GM23338 (cell line): ENCODE results near the gene PCSK5. TPM values are rescaled to one million over a fixed set of nuclear protein-coding genes. Genes with fewer than 3 reads are reported as not detected.
A peak's percentile ranks its signal among the peaks of the same experiment; 100 is the strongest.

ENCODE experiments used
- ATAC-seq: fragments of 200-7000 bp; cut with Tn5 transposase; 3 replicates; pipeline ENCODE4 v1.9.1; 2020
- DNase-seq: peaks from one replicate; pipeline ENCODE4 v3.0.0-alpha.2; 2015; ENCODE audit warnings: low spot score
- H2AFZ ChIP-seq: fragments of 200-600 bp; sonication (generic); 2 replicates; pipeline ENCODE4 v1.8.0; 2016; ENCODE audit warnings: antibody characterized with exemption, mild to moderate bottlenecking, moderate library complexity
- H3F3A ChIP-seq: fragments of 200-600 bp; sonication (generic); replicated peaks from 2 replicates; pipeline ENCODE4 v1.8.0; 2017; ENCODE audit warnings: antibody characterized with exemption, mixed run types, low read depth
- H3K27ac ChIP-seq: fragments of 200-600 bp; sonication (generic); 2 replicates; pipeline ENCODE4 v1.6.1; 2016; ENCODE audit warnings: low read depth
- H3K27me3 ChIP-seq: fragments of 200-600 bp; sonication (generic); 2 replicates; pipeline ENCODE4 v1.8.0; 2016; ENCODE audit warnings: mild to moderate bottlenecking, mixed run types, moderate library complexity; ENCODE audit not compliant: insufficient read depth
- H3K36me3 ChIP-seq: fragments of 200-600 bp; sonication (generic); 2 replicates; pipeline ENCODE4 v1.8.0; 2016; ENCODE audit warnings: mild to moderate bottlenecking; ENCODE audit not compliant: insufficient read depth
- H3K4me1 ChIP-seq: fragments of 200-600 bp; sonication (generic); 2 replicates; pipeline ENCODE4 v1.8.0; 2016; ENCODE audit warnings: mild to moderate bottlenecking, moderate library complexity; ENCODE audit not compliant: insufficient read depth
- H3K4me2 ChIP-seq: fragments of 200-600 bp; sonication (generic); 2 replicates; pipeline ENCODE4 v1.7.1; 2017; ENCODE audit warnings: mixed run types
- H3K4me3 ChIP-seq: fragments of 200-600 bp; sonication (generic); 2 replicates; pipeline ENCODE4 v1.6.1; 2016; ENCODE audit warnings: mixed run types
- H3K79me2 ChIP-seq: fragments of 200-600 bp; sonication (generic); replicated peaks from 2 replicates; pipeline ENCODE4 v1.8.0; 2017; ENCODE audit warnings: mild to moderate bottlenecking; ENCODE audit not compliant: insufficient read depth
- H3K9me2 ChIP-seq: fragments of 200-600 bp; sonication (generic); 2 replicates; pipeline ENCODE4 v1.8.0; 2017; ENCODE audit not compliant: insufficient read depth
- H4K20me1 ChIP-seq: fragments of 200-600 bp; sonication (generic); replicated peaks from 2 replicates; pipeline ENCODE4 v1.8.0; 2017; ENCODE audit warnings: mild to moderate bottlenecking; ENCODE audit not compliant: insufficient read depth
- H3K27ac Mint-ChIP-seq: 2 replicates; pipeline ENCODE4 v1.8.0; 2020; ENCODE audit warnings: inconsistent platforms, mild to moderate bottlenecking, moderate library complexity, mixed read lengths
- H3K27me3 Mint-ChIP-seq: 3 replicates; pipeline ENCODE4 v1.8.0; 2022; ENCODE audit warnings: low read depth, mild to moderate bottlenecking, moderate library complexity, mixed read lengths, inconsistent platforms; ENCODE audit not compliant: insufficient read depth, poor library complexity
- H3K36me3 Mint-ChIP-seq: 3 replicates; pipeline ENCODE4 v1.8.0; 2021; ENCODE audit warnings: low read depth, mild to moderate bottlenecking, inconsistent platforms, moderate library complexity, mixed read lengths
- H3K4me1 Mint-ChIP-seq: 3 replicates; pipeline ENCODE4 v1.8.0; 2020; ENCODE audit warnings: mild to moderate bottlenecking, inconsistent platforms, mixed read lengths
- H3K4me3 Mint-ChIP-seq: 3 replicates; pipeline ENCODE4 v1.8.0; 2021; ENCODE audit warnings: moderate library complexity, mild to moderate bottlenecking, inconsistent platforms, mixed read lengths
- H3K9me3 Mint-ChIP-seq: 3 replicates; pipeline ENCODE4 v1.8.0; 2020; ENCODE audit warnings: moderate library complexity, mild to moderate bottlenecking, inconsistent platforms, mixed read lengths
- CREB1 ChIP-seq: fragments of 250-450 bp; sonication (Bioruptor Pico); IDR thresholded peaks from 2 replicates; pipeline ENCODE4 v1.5.0; 2020; ENCODE audit warnings: low read depth, mild to moderate bottlenecking, moderate library complexity
- ETS1 ChIP-seq: IDR thresholded peaks from 2 replicates; pipeline ENCODE4 v1.6.1; 2016; ENCODE audit warnings: antibody characterized with exemption
- EZH2phosphoT487 ChIP-seq: fragments of 200-600 bp; sonication (generic); IDR thresholded peaks from one replicate; pipeline ENCODE4 v1.8.1; 2018; ENCODE audit warnings: antibody characterized with exemption; ENCODE audit not compliant: unreplicated experiment
- JUNB ChIP-seq: IDR thresholded peaks from one replicate; pipeline ENCODE4 v1.6.1; 2016; ENCODE audit warnings: antibody characterized with exemption; ENCODE audit not compliant: unreplicated experiment
- NANOG ChIP-seq: IDR thresholded peaks from 2 replicates; pipeline ENCODE4 v1.6.1; 2016; ENCODE audit warnings: antibody characterized with exemption, borderline replicate concordance
- POLR2AphosphoS5 ChIP-seq: IDR thresholded peaks from 2 replicates; pipeline ENCODE4 v1.6.1; 2016; ENCODE audit warnings: antibody characterized with exemption, low read depth
- REST ChIP-seq: IDR thresholded peaks from one replicate; pipeline ENCODE4 v1.6.1; 2018; ENCODE audit warnings: antibody characterized with exemption; ENCODE audit not compliant: unreplicated experiment
- STAT1 ChIP-seq: IDR thresholded peaks from one replicate; pipeline ENCODE4 v1.6.1; 2016; ENCODE audit warnings: antibody characterized with exemption; ENCODE audit not compliant: unreplicated experiment
- ZNF114 ChIP-seq: fragments of 250-450 bp; sonication (Bioruptor Pico); IDR thresholded peaks from 2 replicates; pipeline ENCODE4 v1.5.0; 2020; ENCODE audit warnings: mild to moderate bottlenecking, moderate library complexity
- ZNF462 ChIP-seq: fragments of 250-450 bp; sonication (Bioruptor Pico); IDR thresholded peaks from 2 replicates; pipeline ENCODE4 v1.5.0; 2020; ENCODE audit warnings: mild to moderate bottlenecking, moderate library complexity
- polyA plus RNA-seq: library from polyadenylated mRNA; unstranded; fragments of >200 nt; fragmentation: Nextera tagmentation; extraction: Ambion mirVana; gene quantifications from 2 replicates; pipeline ENCODE4 v1.2.1, GENCODE V29; 2016
- total RNA-seq: library from RNA; depleted of rRNA; stranded (reverse); fragments of >200 nt; shearing (Covaris generic); gene quantifications from 2 replicates; pipeline ENCODE4 v1.2.3, GENCODE V29; 2014

The PCSK5 gene
- total and polyA plus RNA-seq, 2 experiments from 2014 or later: 12.3 to 34.8 TPM

GRCh38 chr9:75890472-75891276, at the start of gene PCSK5 (continued):
- 0 out of 2 replicates have a peak, but pooled peaks have one; percentile 7 for TF ChIP-seq ETS1

GRCh38 chr9:75844321-75844720, 46.2 kb upstream of the PCSK5 start:
- Histone ChIP-seq H3K9me2 (no peaks in the 10 kb centered on the region; the same call in 1 of the 2 replicates), H3K36me3 (no peaks in the 10 kb centered on the region), H4K20me1 (no peaks in the 10 kb centered on the region), H3K4me3 (no peak overlapping the region), H3F3A (no peaks in the 10 kb centered on the region), H3K79me2 (no peaks in the 10 kb centered on the region), H3K27ac (no peak overlapping the region), H3K4me1 (peaks cover 8% of the 10 kb centered on the region; the same call in 1 of the 2 replicates), H3K27me3 (no peaks in the 10 kb centered on the region), H2AFZ (peak overlapping the region; percentile 44; the same call in 1 of the 2 replicates), H3K4me2 (no peak overlapping the region)
- DNase-seq: no peak
- Mint-ChIP-seq H3K27ac (no peak overlapping the region), H3K9me3 (no peaks in the 10 kb centered on the region), H3K4me3 (no peak overlapping the region), H3K36me3 (no peaks in the 10 kb centered on the region), H3K27me3 (peaks cover 2% of the 10 kb centered on the region), H3K4me1 (peaks cover 17% of the 10 kb centered on the region)
- no peak for ATAC-seq
- TF ChIP-seq ETS1 (no peak), JUNB (no peak), POLR2AphosphoS5 (no peak), REST (no peak), ZNF462 (CRISPR knock-in tag) (no peak), EZH2phosphoT487 (no peak), CREB1 (no peak), ZNF114 (no peak), STAT1 (no peak), NANOG (no peak)
